Loucy (cell line): ENCODE results near the gene COL21A1.

ENCODE experiments used
- EZH2phosphoT487 ChIP-seq: fragments of 200-600 bp; IDR thresholded peaks from 2 replicates; pipeline ENCODE4 v1.6.1; 2018; ENCODE audit warnings: antibody characterized with exemption, mild to moderate bottlenecking, moderate library complexity, borderline replicate concordance
- TF ChIP-seq, protein P1 (sequence below): fragments of 200-600 bp; sonication (generic); conservative IDR thresholded peaks from 2 replicates; pipeline ENCODE4 v1.5.1; 2014; ENCODE audit warnings: mild to moderate bottlenecking, antibody characterized with exemption, low read length

DNA sequence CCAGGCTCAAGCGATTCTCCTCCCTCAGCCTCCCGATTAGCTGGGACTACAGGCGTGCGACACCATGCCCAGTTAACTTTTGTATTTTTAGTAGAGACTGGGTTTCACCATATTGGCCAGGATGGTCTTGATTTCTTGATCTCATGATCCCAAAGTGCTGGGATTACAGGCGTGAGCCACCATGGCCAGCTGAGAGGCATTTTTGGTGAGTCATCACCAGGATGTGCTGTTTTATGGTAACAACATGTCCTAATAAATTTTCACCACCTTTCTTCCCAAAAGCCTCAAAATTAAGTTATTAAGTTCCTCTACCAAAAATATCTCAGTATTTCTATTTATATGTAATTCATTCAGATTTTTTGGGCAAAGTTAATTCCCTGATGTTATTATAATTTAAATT is 53.5 kb downstream of the COL21A1 start:
- TF ChIP-seq, protein P1, sequence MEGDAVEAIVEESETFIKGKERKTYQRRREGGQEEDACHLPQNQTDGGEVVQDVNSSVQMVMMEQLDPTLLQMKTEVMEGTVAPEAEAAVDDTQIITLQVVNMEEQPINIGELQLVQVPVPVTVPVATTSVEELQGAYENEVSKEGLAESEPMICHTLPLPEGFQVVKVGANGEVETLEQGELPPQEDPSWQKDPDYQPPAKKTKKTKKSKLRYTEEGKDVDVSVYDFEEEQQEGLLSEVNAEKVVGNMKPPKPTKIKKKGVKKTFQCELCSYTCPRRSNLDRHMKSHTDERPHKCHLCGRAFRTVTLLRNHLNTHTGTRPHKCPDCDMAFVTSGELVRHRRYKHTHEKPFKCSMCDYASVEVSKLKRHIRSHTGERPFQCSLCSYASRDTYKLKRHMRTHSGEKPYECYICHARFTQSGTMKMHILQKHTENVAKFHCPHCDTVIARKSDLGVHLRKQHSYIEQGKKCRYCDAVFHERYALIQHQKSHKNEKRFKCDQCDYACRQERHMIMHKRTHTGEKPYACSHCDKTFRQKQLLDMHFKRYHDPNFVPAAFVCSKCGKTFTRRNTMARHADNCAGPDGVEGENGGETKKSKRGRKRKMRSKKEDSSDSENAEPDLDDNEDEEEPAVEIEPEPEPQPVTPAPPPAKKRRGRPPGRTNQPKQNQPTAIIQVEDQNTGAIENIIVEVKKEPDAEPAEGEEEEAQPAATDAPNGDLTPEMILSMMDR, result no peak
- TF ChIP-seq EZH2phosphoT487, result no peak
